ENCODE measurements around the gene LIME1.
A peak's percentile ranks its signal among the peaks of the same experiment; 100 is the strongest.

The LIME1 gene
- total RNA-seq: 2.3 reads per million, percentile 5 among the genes with 10 or more reads in this experiment

GRCh38 chr20:63735859-63736718, at the start of gene LIME1:
Gene LIME1, plus strand, starts transcription at chr20:63736664. Its CDS starts 886 bp downstream, at chr20:63737550.
- peak; percentile 74 for DNase-seq

DNA sequence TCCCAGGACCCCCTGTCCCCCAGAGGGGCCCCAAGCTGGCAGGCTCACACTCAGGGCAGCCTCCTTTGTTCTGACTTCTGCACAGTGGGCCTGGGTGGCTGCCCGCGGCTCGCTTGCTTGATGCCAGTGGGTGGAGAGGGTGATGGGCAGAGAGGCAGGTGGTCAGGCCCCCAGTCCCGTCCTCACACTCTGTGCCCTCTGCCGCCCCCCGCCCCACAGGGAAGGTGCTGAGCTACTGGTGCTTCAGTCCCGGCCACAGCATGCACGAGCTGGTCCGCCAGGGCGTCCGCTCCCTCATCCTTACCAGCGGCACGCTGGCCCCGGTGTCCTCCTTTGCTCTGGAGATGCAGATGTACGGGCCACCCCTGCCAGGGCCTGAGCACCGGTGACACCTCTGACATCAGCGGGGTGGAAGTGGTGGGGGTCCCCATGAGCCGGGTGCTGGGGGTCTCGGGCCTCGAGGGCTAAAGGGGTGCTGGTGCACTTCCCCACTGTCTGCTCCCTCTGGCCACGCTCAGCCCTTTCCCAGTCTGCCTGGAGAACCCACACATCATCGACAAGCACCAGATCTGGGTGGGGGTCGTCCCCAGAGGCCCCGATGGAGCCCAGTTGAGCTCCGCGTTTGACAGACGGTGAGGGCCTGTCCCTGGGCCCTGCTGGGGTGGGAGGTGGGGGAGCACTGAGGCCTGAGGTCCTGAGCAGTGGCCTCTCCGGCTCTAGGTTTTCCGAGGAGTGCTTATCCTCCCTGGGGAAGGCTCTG, 48.9 kb upstream of the LIME1 start:
- no peak for DNase-seq

DNA sequence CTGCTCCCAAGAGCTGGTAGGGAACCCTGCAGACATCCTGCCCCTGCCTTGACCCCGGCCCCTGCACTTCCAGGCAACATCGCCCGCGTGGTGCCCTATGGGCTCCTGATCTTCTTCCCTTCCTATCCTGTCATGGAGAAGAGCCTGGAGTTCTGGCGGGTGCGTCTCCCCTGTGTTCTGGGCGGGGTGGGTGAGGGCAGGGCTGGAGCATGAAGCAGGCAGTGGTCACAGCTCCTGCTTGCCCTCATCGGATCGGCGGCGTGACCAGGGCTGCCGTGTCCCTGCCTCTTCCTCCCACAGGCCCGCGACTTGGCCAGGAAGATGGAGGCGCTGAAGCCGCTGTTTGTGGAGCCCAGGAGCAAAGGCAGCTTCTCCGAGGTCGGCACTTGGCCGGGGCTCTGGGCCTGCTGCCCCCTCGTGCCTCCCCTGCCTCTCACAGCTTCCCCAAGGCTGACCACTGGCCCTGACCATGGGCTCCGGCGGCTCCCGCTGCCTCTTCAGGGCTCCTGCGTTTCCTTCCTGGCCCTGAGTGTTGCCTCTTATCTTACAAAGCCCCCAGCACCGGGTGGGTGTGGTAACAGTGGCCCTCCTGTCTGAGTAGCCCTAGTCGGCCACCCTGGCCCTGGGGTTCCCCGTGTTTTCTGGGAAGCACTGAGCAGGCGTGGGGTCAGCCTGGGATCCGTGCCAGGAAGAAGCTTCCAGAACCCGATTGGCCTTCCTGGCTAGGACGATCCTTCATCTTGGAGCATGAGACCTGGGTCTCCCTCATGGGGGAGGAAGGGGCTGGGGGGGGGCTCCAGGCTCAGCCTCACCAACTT, 48.0 kb upstream of the LIME1 start:
- DNase-seq: no peak

GRCh38 chr20:63689046-63690002, 47.1 kb upstream of the LIME1 start:
- no peak for DNase-seq

DNA sequence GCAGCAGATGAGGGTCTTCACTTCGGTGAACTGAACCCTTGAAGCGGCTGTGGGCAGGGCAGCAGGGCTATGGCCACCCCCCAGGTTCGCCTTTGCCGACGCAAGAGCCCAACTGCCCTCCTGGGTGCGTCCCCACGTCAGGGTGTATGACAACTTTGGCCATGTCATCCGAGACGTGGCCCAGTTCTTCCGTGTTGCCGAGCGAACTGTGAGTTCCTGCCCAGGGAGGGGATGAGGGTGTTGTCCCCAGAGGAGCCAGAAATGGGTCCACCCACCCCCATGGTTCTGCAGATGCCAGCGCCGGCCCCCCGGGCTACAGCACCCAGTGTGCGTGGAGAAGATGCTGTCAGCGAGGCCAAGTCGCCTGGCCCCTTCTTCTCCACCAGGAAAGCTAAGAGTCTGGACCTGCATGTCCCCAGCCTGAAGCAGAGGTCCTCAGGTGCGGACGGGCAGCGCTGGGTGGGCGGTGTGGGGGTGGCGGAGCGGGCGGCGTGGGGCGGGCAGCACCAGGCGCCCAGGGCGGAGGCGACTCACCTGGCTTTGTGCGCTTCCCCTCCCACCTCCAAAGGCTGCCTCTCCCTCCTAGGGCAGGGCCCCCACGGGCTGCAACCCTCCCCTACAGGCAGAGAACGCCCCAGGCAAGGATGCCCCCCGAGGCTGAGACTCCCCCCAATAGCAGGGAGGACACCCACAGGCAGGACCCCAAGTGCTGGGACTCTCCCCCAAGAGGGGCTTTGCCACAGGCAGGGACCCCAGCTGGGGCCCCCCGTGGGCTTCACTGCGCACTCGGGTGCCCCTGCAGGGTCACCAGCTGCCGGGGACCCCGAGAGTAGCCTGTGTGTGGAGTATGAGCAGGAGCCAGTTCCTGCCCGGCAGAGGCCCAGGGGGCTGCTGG, 46.2 kb upstream of the LIME1 start:
- DNase-seq: no peak

- no peak for DNase-seq
Observed at GRCh38 chr20:63690898-63691710, 45.4 kb upstream of the LIME1 start.

- no peak for DNase-seq
Observed at GRCh38 chr20:63691711-63692435, 44.6 kb upstream of the LIME1 start.

GRCh38 chr20:63692436-63693082, 43.9 kb upstream of the LIME1 start:
- DNase-seq: no peak

DNA sequence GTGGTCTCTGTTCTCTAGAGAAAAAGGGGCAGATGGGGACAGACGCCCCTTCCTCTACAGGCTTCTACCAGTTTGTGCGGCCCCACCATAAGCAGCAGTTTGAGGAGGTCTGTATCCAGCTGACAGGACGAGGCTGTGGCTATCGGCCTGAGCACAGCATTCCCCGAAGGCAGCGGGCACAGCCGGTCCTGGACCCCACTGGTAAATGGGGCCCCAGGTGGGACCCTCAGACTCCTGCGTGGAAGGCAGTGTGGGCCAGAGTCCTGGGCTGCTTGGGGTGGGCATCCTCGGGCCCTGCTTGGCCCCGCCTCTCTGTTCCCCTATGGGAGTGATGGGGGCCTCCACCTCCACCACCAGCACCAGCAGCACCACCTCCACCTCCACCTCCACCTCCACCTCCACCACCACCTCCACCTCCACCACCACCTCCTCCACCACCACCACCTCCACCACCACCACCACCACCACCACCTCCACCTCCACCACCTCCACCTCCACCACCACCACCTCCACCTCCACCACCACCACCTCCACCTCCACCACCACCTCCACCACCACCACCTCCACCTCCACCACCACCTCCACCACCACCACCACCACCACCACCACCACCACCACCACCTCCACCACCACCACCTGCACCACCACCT, 43.3 kb upstream of the LIME1 start:
- DNase-seq: no peak

DNA sequence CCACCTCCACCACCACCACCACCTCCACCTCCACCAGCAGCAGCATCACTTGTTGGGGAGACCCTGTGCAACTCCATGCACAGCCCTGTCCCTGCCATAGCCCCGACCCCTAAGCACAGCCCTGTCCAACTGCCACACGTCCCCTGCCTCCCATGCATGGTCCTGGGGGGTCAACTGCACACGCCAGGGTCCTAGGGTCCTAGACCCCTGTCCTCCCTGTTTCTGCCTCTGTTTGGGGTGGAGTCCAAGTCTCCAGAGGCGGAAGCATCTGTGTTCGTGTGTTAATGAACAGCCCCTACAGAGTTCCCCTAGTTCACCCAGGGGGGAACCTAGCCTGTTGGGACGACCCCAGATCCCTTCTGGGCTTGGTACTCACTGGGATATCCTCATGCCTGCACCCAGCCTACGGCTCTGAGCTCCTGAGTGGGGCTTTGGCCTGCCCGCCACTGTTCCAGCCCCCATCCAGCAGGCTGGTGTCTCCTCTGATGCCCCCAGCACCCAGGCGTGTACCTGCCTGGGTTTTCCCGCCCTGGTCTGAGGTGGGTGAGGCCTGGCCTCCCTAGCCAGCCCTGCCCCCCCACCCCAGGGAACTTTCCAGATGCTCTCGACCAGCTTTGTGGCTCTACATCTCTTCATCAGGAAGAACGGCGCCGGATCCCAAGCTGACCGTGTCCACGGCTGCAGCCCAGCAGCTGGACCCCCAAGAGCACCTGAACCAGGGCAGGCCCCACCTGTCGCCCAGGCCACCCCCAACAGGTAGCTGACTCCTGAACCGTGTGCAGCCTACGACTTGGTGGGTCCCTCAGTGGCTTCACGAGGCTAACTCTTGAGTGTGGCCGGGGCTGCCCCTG, 42.5 kb upstream of the LIME1 start:
- no peak for DNase-seq

- DNase-seq: no peak
Observed at GRCh38 chr20:63694584-63695423, 41.7 kb upstream of the LIME1 start.

GRCh38 chr20:63695424-63696305, 40.8 kb upstream of the LIME1 start:
- DNase-seq: no peak

DNA sequence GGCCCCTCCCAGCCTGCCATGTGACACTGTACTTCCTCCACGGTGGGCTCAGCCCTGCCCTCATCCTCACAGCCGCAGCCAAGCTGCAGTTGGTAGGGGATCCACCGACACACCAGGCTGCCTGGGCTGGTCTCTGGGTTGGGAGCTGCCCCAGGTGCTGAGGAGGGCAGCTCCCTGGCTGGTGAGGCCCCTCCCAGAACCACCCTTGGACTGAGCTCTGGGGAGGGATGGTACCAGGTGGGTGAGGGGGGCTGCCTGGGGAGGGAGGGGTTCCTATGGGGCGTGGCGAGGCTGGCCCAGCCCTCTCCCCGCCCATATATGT, 40.2 kb upstream of the LIME1 start:
- no peak for DNase-seq

DNA sequence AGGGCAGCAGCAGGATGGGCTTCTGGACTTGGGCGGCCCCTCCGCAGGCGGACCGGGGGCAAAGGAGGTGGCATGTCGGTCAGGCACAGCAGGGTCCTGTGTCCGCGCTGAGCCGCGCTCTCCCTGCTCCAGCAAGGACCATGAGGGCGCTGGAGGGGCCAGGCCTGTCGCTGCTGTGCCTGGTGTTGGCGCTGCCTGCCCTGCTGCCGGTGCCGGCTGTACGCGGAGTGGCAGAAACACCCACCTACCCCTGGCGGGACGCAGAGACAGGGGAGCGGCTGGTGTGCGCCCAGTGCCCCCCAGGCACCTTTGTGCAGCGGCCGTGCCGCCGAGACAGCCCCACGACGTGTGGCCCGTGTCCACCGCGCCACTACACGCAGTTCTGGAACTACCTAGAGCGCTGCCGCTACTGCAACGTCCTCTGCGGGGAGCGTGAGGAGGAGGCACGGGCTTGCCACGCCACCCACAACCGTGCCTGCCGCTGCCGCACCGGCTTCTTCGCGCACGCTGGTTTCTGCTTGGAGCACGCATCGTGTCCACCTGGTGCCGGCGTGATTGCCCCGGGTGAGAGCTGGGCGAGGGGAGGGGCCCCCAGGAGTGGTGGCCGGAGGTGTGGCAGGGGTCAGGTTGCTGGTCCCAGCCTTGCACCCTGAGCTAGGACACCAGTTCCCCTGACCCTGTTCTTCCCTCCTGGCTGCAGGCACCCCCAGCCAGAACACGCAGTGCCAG, 39.7 kb upstream of the LIME1 start, which contains the start of gene TNFRSF6B:
Gene TNFRSF6B (plus strand): TSS at position 25 of the 729 bp plus-strand sequence. CDS start 116 bp downstream, at position 141.
- DNase-seq: no peak
